Measurements from ENCODE around the gene PCNX1.
"Not testable (repeated sequence)": the region's sequence is repeated elsewhere in the genome, so short reads cannot be mapped to it uniquely, and the experiment has no call there.

Gene PCNX1

DNA sequence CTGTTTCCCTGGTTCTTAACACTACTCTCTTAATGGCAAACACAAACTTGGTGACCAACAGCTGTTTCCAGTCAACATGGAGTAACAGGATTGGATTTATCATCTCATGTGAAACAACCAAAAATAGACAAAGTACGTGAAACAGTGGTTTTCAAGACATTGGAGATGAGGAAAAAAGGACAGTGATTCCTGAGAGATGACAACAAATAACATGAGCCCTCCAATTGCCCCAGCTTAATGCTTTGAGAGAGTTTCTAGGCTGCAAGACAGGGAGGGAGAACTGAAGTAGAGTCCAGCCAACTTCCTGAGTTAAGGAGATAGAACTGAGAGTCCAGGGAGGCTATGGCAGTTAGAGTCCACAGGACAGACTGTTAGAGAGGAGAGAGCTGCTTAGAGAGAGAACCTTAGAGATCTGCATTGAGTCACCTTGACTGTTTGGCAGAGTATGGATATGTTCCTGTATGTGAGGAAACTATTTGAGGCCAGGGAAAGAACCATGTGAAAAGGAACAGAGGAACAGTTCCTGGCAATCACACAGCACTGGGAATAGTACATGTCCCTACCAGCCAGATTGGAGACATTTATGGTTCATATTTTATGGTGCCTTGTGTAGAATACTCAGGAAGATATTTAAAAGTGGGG is 106.4 kb downstream of the PCNX1 start:
- TF ChIP-seq ARNTL (CRISPR knock-in tag; IDR thresholded peaks at IDR 0.05; ENCODE audit: borderline replicate concordance, low read depth) (no peak), ZFP30 (CRISPR knock-in tag; IDR thresholded peaks at IDR 0.05) (no peak), ESRRG (CRISPR knock-in tag; IDR thresholded peaks at IDR 0.05) (no peak), ZNF565 (CRISPR knock-in tag; conservative IDR thresholded peaks at IDR 0.05; ENCODE audit: low read depth) (no peak), ZNF8 (CRISPR knock-in tag; IDR thresholded peaks at IDR 0.05) (no peak)
- TF ChIP-seq, protein P1, sequence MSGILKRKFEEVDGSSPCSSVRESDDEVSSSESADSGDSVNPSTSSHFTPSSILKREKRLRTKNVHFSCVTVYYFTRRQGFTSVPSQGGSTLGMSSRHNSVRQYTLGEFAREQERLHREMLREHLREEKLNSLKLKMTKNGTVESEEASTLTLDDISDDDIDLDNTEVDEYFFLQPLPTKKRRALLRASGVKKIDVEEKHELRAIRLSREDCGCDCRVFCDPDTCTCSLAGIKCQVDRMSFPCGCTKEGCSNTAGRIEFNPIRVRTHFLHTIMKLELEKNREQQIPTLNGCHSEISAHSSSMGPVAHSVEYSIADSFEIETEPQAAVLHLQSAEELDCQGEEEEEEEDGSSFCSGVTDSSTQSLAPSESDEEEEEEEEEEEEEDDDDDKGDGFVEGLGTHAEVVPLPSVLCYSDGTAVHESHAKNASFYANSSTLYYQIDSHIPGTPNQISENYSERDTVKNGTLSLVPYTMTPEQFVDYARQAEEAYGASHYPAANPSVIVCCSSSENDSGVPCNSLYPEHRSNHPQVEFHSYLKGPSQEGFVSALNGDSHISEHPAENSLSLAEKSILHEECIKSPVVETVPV (CRISPR knock-in tag; IDR thresholded peaks at IDR 0.05) = no peak
- TF ChIP-seq, protein P2, sequence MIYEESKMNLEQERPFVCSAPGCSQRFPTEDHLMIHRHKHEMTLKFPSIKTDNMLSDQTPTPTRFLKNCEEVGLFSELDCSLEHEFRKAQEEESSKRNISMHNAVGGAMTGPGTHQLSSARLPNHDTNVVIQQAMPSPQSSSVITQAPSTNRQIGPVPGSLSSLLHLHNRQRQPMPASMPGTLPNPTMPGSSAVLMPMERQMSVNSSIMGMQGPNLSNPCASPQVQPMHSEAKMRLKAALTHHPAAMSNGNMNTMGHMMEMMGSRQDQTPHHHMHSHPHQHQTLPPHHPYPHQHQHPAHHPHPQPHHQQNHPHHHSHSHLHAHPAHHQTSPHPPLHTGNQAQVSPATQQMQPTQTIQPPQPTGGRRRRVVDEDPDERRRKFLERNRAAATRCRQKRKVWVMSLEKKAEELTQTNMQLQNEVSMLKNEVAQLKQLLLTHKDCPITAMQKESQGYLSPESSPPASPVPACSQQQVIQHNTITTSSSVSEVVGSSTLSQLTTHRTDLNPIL (CRISPR knock-in tag; IDR thresholded peaks at IDR 0.05; ENCODE audit: low read depth) = no peak
- TF ChIP-seq, protein P3, sequence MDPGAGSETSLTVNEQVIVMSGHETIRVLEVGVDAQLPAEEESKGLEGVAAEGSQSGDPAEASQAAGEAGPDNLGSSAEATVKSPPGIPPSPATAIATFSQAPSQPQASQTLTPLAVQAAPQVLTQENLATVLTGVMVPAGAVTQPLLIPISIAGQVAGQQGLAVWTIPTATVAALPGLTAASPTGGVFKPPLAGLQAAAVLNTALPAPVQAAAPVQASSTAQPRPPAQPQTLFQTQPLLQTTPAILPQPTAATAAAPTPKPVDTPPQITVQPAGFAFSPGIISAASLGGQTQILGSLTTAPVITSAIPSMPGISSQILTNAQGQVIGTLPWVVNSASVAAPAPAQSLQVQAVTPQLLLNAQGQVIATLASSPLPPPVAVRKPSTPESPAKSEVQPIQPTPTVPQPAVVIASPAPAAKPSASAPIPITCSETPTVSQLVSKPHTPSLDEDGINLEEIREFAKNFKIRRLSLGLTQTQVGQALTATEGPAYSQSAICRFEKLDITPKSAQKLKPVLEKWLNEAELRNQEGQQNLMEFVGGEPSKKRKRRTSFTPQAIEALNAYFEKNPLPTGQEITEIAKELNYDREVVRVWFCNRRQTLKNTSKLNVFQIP (CRISPR knock-in tag; IDR thresholded peaks at IDR 0.05; ENCODE audit: borderline replicate concordance, low read depth) = no peak
- TF ChIP-seq, protein P4, sequence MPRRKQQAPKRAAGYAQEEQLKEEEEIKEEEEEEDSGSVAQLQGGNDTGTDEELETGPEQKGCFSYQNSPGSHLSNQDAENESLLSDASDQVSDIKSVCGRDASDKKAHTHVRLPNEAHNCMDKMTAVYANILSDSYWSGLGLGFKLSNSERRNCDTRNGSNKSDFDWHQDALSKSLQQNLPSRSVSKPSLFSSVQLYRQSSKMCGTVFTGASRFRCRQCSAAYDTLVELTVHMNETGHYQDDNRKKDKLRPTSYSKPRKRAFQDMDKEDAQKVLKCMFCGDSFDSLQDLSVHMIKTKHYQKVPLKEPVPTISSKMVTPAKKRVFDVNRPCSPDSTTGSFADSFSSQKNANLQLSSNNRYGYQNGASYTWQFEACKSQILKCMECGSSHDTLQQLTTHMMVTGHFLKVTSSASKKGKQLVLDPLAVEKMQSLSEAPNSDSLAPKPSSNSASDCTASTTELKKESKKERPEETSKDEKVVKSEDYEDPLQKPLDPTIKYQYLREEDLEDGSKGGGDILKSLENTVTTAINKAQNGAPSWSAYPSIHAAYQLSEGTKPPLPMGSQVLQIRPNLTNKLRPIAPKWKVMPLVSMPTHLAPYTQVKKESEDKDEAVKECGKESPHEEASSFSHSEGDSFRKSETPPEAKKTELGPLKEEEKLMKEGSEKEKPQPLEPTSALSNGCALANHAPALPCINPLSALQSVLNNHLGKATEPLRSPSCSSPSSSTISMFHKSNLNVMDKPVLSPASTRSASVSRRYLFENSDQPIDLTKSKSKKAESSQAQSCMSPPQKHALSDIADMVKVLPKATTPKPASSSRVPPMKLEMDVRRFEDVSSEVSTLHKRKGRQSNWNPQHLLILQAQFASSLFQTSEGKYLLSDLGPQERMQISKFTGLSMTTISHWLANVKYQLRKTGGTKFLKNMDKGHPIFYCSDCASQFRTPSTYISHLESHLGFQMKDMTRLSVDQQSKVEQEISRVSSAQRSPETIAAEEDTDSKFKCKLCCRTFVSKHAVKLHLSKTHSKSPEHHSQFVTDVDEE (CRISPR knock-in tag; IDR thresholded peaks at IDR 0.05) = no peak

DNA sequence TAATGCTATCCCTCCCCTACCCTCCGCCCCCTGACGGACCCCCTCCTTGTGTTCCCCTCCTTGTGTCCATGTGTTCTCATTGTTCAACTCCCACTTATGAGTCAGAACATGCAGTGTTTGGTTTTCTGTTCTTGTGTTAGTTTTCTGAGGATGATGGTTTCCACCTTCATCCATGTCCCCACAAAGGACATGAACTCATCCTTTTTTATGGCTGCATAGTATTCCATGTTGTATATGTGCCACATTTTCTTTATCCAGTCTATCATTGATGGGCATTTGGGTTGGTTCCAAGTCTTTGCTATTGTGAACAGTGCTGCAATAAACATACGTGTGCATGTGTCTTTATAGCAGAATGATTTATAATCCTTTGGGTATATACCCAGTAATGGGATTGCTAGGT is 112.7 kb downstream of the PCNX1 start:
- peak; percentile 52; the same call in 1 of the 2 replicates for TF ChIP-seq ZNF8 (CRISPR knock-in tag; IDR thresholded peaks at IDR 0.05)
- not testable (repeated sequence) for ATAC-seq

More for the DNA sequence above, 106.4 kb downstream of the PCNX1 start:
- no peak for ATAC-seq

DNA sequence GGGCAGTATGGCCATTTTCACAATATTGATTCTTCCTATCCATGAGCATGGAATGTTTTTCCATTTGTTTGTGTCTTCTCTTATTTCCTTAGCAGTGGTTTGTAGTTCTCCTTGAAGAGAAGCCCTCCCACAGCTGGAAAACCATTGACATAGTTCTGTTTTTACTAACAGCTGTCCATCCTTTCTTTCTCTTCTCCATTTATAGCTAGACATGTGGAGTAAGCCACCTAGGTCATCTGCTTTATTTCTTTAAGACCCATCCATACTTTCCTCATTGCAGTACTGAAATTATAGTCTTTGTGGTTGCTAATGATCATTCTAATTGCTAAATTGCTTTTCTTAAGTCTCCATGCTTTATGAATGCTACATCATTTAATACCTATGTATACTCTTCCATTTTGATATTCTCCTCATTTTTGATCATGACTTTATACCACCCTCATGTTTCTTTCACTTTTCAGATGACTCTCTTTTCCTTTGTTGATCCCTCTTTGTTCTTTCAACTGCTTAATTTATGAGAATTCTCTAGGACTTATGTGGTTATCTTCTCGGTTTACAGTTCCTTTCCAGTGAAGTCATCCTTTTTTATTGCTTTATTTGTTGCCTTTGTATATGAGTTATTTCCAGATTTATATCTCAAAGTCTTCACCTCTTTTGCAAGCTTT is 114.2 kb downstream of the PCNX1 start:
- ATAC-seq = peak; percentile 78
- TF ChIP-seq ZFP30 (CRISPR knock-in tag; IDR thresholded peaks at IDR 0.05) (peak; percentile 77), BACH2 (CRISPR knock-in tag; IDR thresholded peaks at IDR 0.05; ENCODE audit: borderline replicate concordance) (no peak), ISL1 (CRISPR knock-in tag; IDR thresholded peaks at IDR 0.05) (peak; percentile 86)
- TF ChIP-seq, protein P4 (CRISPR knock-in tag; IDR thresholded peaks at IDR 0.05) = no peak
- TF ChIP-seq, protein P2 (CRISPR knock-in tag; IDR thresholded peaks at IDR 0.05; ENCODE audit: low read depth) = peak; percentile 82

Data from SK-N-SH treated with all-trans-retinoic acid at 6 μM for 48 hours (cell line).